IPS-18a (cell line): ENCODE measurements around the gene ZNF726.
"Not testable (repeated sequence)": the region's sequence is repeated elsewhere in the genome, so short reads cannot be mapped to it uniquely, and the experiment has no call there.

Experiments used
- H3K27ac ChIP-seq: one replicate; pipeline ENCODE4 v1.5.1; 2013; ENCODE audit warnings: low read length
- H3K27me3 ChIP-seq: one replicate; pipeline ENCODE4 v1.6.1; 2013; ENCODE audit warnings: mild to moderate bottlenecking, low read length; ENCODE audit not compliant: control insufficient read depth, insufficient read depth
- H3K36me3 ChIP-seq: one replicate; pipeline ENCODE4 v1.6.1; 2013; ENCODE audit warnings: low read depth, low read length; ENCODE audit not compliant: control insufficient read depth
- H3K4me1 ChIP-seq: one replicate; pipeline ENCODE4 v1.6.1; 2013; ENCODE audit warnings: low read depth, low read length; ENCODE audit not compliant: control insufficient read depth
- H3K4me3 ChIP-seq: one replicate; pipeline ENCODE4 v1.5.1; 2013; ENCODE audit warnings: low read length
- H3K9ac ChIP-seq: one replicate; pipeline ENCODE4 v1.6.1; 2013; ENCODE audit warnings: mild to moderate bottlenecking, low read length, moderate library complexity
- H3K9me3 ChIP-seq: one replicate; pipeline ENCODE4 v1.6.1; 2013; ENCODE audit warnings: low read depth, low read length; ENCODE audit not compliant: control insufficient read depth

Gene ZNF726

DNA sequence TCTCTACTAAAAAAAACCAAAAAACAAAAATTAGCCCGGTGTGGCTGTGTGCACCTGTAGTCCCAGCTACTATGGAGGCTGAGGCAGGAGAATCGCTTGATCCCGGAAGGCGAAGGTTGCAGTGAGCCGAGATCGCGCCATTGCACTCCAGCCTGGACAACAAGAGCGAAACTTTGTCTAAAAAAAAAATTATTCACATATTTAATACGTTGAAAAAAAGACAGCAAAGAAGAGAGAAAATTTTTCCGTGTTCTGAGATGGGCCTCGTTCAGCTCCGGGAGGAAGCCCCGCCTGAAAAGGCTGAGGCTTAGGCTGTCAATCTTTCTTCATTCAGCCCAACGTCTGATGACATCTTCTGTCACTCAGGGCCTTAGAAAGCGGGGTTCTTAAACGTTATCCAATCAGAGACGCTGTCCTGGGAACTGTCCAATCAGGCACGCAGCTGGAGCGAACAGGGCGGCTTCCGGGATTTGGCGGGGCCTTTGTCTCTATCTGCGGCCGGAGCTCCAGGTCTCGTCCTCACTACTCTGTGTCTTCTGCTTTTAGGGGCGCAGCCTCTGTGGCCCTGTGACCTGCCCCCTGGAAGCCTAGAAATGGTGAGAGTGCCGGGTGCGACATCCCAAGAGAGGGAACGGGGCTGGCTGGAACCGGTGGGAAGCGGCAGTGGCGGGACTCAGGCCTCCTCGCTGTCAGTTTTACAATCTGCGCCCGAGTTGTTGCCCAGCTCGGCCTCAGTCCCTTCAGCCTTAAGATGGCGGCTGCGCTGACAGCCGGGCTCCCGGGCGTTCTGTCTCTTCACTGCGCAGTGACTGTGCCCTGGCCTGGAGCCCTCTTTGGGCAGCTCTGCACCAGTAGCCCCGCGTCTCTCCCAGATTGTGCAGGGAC is at the start of gene ZNF726:
TSS of gene ZNF726 (plus strand) at position 485 of the 885 bp plus-strand sequence. CDS start at position 594, 109 bp downstream.
- H3K27me3 ChIP-seq, result no peaks in the 10 kb centered on the region
- no peak within 1 kb of the TSS for H3K27ac ChIP-seq
- H3K36me3 ChIP-seq, result no peaks in the 10 kb centered on the region
- H3K9me3 ChIP-seq, result peaks cover 60% of the 10 kb centered on the region
- H3K4me3 ChIP-seq, result peak within 1 kb of the TSS; percentile 2
- no peaks in the 10 kb centered on the region for H3K4me1 ChIP-seq
- H3K9ac ChIP-seq, result no peak within 1 kb of the TSS

DNA sequence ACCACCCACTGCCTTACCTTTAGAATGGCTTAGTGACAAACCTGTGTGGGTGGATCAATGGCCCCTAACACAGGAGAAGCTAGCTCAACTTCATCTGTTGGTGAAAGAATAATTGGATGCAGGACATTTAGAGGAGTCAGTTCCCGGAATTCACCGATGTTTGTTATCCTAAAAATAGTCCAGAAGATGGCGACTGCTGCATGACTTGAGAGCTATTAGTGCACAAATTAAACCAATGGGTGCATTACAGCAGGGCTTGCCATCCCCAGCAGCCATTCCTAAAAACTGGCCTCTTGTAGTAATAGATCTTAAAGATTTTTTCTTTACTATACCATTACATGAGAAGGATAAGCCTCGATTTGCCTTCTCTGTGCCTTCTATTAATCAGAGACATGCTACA is 46.8 kb upstream of the ZNF726 start:
- Histone ChIP-seq H3K9ac (no peak overlapping the region), H3K27ac (no peak overlapping the region), H3K4me1 (no peaks in the 10 kb centered on the region), H3K4me3 (no peak overlapping the region), H3K9me3 (peaks cover 79% of the 10 kb centered on the region), H3K36me3 (no peaks in the 10 kb centered on the region), H3K27me3 (no peaks in the 10 kb centered on the region)

DNA sequence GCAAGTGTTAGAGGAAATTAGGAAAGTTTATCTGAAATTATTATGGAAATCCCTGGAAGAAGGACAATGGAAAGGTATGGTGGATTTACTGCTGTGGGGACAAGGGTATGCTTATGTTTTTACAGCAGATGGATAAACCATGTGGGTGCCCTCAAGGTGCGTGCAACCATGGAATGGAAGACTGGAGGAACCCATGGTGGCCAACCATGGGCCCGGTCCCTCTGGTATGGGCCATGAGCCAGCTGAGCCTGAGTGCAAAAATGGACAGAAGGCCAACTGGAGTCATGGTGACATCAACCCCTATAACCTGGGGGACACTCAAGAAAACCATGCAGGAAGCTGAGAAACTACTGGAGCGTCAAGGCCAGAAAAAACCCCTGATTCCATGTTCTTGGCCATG is 46.1 kb upstream of the ZNF726 start:
- H3K9me3 ChIP-seq, result peaks cover 77% of the 10 kb centered on the region
- no peak overlapping the region for H3K27ac ChIP-seq
- no peaks in the 10 kb centered on the region for H3K36me3 ChIP-seq
- H3K27me3 ChIP-seq, result no peaks in the 10 kb centered on the region
- no peak overlapping the region for H3K9ac ChIP-seq
- no peak overlapping the region for H3K4me3 ChIP-seq
- H3K4me1 ChIP-seq, result no peaks in the 10 kb centered on the region

DNA sequence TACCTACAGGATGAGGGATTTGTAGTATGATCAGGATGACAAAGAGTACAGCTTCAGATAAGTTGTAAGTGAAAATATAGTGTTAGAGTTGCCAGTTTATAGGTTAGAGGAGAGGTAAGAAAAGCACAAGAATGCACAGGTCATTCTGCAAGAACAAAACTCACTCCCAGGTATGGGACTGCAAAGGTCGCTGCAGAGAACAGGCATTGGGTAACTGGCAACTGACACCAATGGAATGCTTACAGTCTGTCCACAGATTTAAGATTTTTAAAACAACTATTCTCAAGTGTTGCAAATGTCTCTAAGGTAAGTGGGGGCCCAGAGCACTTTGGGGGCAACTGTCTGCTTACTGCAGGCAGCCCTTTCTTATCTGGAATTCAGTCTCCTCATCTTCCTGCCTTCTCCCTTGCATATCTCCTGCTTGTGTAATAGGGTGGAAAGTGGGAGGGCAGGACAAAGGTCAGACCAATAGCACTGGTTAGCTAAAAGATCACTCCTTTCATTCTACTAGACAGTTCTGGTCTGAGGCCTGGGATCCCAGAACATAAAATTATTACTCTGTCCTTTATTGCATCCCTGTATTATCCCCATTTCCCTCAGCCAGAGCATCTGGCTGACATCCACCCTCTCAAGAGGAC is 42.3 kb upstream of the ZNF726 start:
- Histone ChIP-seq H3K4me3 (no peak overlapping the region), H3K27me3 (no peaks in the 10 kb centered on the region), H3K4me1 (no peaks in the 10 kb centered on the region), H3K36me3 (no peaks in the 10 kb centered on the region), H3K9me3 (peaks cover 69% of the 10 kb centered on the region), H3K9ac (no peak overlapping the region), H3K27ac (no peak overlapping the region)

DNA sequence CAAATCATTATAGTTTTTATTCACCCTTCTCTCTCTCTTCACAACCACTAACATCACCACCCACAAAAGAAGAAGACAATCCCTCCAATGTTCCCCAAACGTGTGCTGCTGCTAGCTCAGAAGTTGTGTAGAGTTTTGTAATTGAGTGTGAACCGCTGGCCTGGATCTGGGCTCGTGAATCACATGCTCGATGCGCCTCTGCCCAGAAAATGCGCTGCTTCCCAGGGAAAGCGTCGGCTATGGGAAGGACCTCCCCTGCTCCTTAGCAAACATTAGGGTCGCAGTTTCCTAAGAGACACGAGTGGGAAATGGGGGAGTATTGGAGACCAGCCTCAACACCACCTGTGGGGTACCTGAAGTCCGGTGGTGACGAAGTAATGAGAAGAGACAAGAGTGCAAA is 38.4 kb upstream of the ZNF726 start:
- H3K36me3 ChIP-seq, result no peaks in the 10 kb centered on the region
- H3K4me3 ChIP-seq, result no peak overlapping the region
- H3K4me1 ChIP-seq, result no peaks in the 10 kb centered on the region
- no peak overlapping the region for H3K9ac ChIP-seq
- no peaks in the 10 kb centered on the region for H3K27me3 ChIP-seq
- no peak overlapping the region for H3K27ac ChIP-seq
- peaks cover 63% of the 10 kb centered on the region for H3K9me3 ChIP-seq

DNA sequence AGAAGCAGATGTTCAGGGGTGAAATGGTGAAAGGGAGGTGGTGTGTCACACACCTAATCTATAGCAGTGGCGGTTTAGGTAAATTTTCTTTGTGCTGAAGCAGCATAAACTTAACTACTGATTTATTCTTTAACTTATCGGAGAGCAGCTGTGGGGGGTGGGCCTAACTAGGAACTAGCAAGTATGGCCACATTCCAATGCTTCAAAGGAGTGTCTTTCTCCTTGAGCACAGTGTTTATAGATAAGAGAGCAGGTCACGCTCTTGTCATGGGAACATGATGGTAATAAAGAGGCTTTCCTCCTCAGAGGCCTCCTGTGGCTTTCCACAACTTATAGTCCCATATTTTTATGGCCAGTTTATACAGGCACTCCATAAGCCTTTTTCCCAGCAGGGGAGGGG is 37.9 kb upstream of the ZNF726 start:
- not testable (repeated sequence) for H3K4me1 ChIP-seq, H3K27ac ChIP-seq, H3K27me3 ChIP-seq, H3K9ac ChIP-seq, H3K4me3 ChIP-seq, H3K36me3 ChIP-seq
- H3K9me3 ChIP-seq, result peaks cover 59% of the 10 kb centered on the region

DNA sequence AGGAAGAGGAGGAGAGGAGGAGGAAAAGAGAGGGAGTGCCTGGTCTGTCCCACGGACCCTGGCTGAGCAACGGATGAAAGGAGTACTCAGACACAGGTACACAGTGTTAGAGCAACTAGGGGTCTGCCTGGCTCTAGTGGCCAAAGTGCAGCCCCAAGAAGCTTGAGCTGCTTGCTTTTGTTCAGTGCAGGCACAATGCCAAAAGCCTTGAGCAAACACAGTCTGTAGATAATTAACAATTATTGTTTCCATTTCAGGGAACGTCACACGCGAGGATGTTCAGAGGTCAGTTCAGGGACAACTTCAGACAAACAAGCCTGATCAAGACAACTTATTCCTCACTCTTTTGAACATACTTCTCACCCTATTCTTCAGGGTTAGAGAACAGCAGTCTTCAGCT is 32.2 kb upstream of the ZNF726 start:
- Histone ChIP-seq H3K27ac (no peak overlapping the region), H3K9me3 (peaks cover 72% of the 10 kb centered on the region)

DNA sequence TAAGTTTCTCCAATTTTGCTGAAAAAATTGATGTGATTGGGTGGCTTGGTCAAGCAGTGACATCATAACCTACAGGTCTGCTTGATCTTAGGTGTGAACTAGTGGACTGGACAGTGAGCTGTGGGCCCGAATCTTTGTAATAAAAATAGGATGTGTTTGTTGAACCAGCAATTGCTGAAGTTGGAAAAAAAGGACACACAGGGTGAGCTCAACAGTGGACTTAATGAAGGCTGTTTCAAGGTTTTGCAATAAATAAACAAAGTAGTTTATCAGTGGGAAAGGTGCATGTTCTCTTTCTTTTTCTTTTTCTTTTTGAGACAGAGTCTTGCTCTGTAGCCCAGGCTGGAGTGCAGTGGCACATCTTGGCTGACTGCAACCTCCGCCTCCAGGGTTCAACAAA is 30.3 kb upstream of the ZNF726 start:
- H3K27me3 ChIP-seq, result no peaks in the 10 kb centered on the region
- H3K27ac ChIP-seq, result no peak overlapping the region
- no peak overlapping the region for H3K9ac ChIP-seq
- no peak overlapping the region for H3K4me3 ChIP-seq
- peaks cover 71% of the 10 kb centered on the region for H3K9me3 ChIP-seq
- H3K36me3 ChIP-seq, result no peaks in the 10 kb centered on the region
- H3K4me1 ChIP-seq, result no peaks in the 10 kb centered on the region

More for the DNA sequence above, 32.2 kb upstream of the ZNF726 start:
- Histone ChIP-seq H3K4me3 (no peak overlapping the region), H3K36me3 (no peaks in the 10 kb centered on the region), H3K27me3 (no peaks in the 10 kb centered on the region), H3K4me1 (no peaks in the 10 kb centered on the region), H3K9ac (no peak overlapping the region)

DNA sequence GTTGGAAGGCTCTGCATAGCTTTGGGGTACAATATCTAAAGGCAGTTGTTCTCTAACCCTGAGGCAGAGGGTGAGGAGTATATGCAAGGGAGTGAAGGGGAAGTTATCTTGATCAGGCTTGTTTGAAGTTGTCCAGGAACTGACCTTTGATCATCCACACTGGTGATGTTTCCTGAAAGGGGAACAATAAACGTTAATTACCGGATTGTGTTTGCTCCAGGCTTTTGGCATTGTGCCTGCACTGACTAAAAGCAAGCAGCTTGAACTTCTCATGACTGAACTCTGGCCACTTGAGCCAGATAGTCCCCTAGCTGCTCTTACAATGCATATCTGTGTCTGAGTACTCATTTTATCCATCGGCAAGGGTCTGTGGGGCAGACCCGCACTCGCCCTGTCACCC is 27.0 kb upstream of the ZNF726 start:
- Histone ChIP-seq H3K9me3 (peaks cover 70% of the 10 kb centered on the region), H3K27me3 (no peaks in the 10 kb centered on the region), H3K4me1 (no peaks in the 10 kb centered on the region), H3K4me3 (no peak overlapping the region), H3K9ac (no peak overlapping the region), H3K36me3 (no peaks in the 10 kb centered on the region), H3K27ac (no peak overlapping the region)

DNA sequence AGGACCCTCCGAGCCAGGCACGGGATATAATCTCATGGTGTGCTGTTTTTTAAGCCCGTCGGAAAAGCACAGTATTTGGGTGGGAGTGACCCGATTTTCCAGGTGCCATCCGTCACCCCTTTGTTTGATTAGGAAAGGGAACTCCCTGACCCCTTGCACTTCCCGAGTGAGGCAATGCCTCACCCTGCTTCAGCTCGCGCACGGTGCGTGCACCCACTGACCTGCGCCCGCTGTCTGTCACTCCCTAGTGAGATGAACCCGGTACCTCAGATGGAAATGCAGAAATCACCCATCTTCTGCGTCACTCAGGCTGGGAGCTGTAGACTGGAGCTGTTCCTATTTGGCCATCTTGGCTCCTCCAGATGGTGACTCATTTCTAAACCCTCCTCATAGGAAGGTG is 18.6 kb upstream of the ZNF726 start:
- H3K9me3 ChIP-seq, result peaks cover 38% of the 10 kb centered on the region
- H3K27me3 ChIP-seq, H3K4me1 ChIP-seq, H3K27ac ChIP-seq, H3K4me3 ChIP-seq, H3K36me3 ChIP-seq, H3K9ac ChIP-seq: not testable (repeated sequence)

DNA sequence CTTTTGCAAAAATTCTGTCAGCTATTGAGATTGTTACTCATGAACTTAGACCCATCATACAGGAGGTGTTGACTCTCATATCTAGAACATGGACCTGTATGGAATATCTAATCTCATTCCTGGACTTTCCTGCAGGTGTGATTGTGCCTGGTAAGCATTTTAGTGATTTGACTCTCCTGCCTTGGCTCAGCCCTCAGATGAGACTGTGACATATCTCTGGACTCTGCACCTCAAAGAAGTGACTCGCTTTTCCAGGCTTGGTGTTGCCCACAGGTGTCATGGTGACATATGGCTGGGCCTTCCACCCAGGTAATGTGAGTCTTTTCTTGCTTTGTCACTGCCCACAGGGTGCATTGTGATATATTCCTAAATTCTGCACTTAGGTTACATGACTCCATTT is 17.8 kb upstream of the ZNF726 start:
- peaks cover 45% of the 10 kb centered on the region for H3K9me3 ChIP-seq
- H3K27me3 ChIP-seq, result no peaks in the 10 kb centered on the region
- H3K4me1 ChIP-seq, result no peaks in the 10 kb centered on the region
- H3K9ac ChIP-seq, result no peak overlapping the region
- H3K4me3 ChIP-seq, result no peak overlapping the region
- no peaks in the 10 kb centered on the region for H3K36me3 ChIP-seq
- H3K27ac ChIP-seq, result no peak overlapping the region

DNA sequence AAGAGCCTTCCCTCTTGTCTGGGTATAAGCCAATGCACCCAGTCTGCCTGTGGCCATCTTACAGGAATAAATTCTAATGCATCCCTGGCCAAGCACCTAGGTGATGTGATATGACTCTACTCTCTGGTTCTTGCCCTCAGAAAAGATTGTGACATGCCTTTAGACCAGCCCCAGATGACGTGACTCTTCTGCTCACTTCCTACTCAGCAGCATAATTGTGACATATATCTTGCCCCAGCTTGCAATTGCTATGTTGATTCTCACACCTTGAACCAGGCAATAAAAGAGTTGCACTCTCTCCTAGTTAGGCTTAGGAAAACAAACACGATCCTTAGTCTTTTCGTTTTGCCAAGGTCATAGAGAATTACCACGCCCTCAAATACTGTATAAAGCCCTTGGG is 13.3 kb upstream of the ZNF726 start:
- Histone ChIP-seq H3K4me3 (no peak overlapping the region), H3K9ac (no peak overlapping the region), H3K27ac (no peak overlapping the region), H3K27me3 (no peaks in the 10 kb centered on the region), H3K4me1 (no peaks in the 10 kb centered on the region), H3K36me3 (no peaks in the 10 kb centered on the region), H3K9me3 (peaks cover 78% of the 10 kb centered on the region)
